K562 (cell line): ENCODE results near the gene ZFY. TPM values are rescaled to one million over a fixed set of nuclear protein-coding genes. Genes with fewer than 3 reads are reported as not detected.
"Not testable (repeated sequence)": the region's sequence is repeated elsewhere in the genome, so short reads cannot be mapped to it uniquely, and the experiment has no call there.

Source experiments
- ATAC-seq: fragments of 200-7000 bp; cut with Tn5 transposase; 3 replicates; pipeline ENCODE4 v1.9.1; 2020; ENCODE audit warnings: moderate library complexity
- BruUV-seq: library from RNA; stranded (reverse); fragments of 400-500 nt; replicated peaks from 2 replicates; lab custom pipeline; 2021; lab: Mats Ljungman, UMichigan
- CTCF ChIA-PET: fragments of 300-600 bp; formaldehyde crosslinking; extraction: SDS; loops from one replicate; lab custom pipeline; 2021; ENCODE audit warnings: low intra/inter-chr PET ratio; lab: Yijun Ruan, JAX
- POLR2A ChIA-PET: fragments of 300-600, 350-650 bp; sonication (Branson Sonifier 250); formaldehyde crosslinking; extraction: SDS; loops from one replicate; lab custom pipeline; 2021; ENCODE audit warnings: antibody characterized with exemption, inconsistent platforms; lab: Yijun Ruan, JAX
- DNase-seq, 4 experiments: peaks; one replicate each; pipeline versions ENCODE4 v3.0.0 to v3.0.0-alpha.2; 2011 to 2018; ENCODE audit warnings: low spot score in 3 of 4, mixed read lengths in 3 of 4; ENCODE audit errors: extremely low read depth in 1 of 4
- FAIRE-seq: peaks from 2 replicates; lab custom pipeline; 2011; peaks lifted over from hg19 to GRCh38; lab: Jason Lieb, UNC
- H2AFZ ChIP-seq: 2 replicates; pipeline ENCODE4 v1.6.0; 2011; ENCODE audit warnings: low read depth, low read length, control low read depth, inconsistent platforms
- H3K27ac ChIP-seq: fragments of 200-600 bp; 3 replicates; pipeline ENCODE4 v1.8.0; 2011; ENCODE audit warnings: low read depth, mild to moderate bottlenecking, control low read depth, inconsistent platforms, low read length, moderate library complexity, mixed read lengths; ENCODE audit errors: extremely low read depth
- H3K27me3 ChIP-seq, 2 experiments: fragments of 300-600 bp in 1 of 2; 2 replicates in 1 of 2; 3 replicates in 1 of 2; pipeline versions ENCODE4 v1.6.0 to v1.8.0; 2011; ENCODE audit warnings: inconsistent platforms in 2 of 2, low read length in 2 of 2, mild to moderate bottlenecking in 1 of 2, mixed read lengths in 1 of 2, moderate library complexity in 1 of 2; ENCODE audit not compliant: control insufficient read depth in 2 of 2, insufficient read depth in 2 of 2
- H3K36me3 ChIP-seq: fragments of 300-600 bp; 3 replicates; pipeline ENCODE4 v1.8.0; 2011; ENCODE audit warnings: mild to moderate bottlenecking, low read length, inconsistent platforms; ENCODE audit not compliant: control insufficient read depth, insufficient read depth
- H3K4me1 ChIP-seq, 2 experiments: fragments of 200-600 bp in 1 of 2; replicated peaks in 1 of 2; 2 replicates in 1 of 2; 3 replicates in 1 of 2; pipeline versions ENCODE4 v1.5.1 to v1.8.0; 2011; ENCODE audit warnings: inconsistent platforms in 2 of 2, low read length in 2 of 2, mild to moderate bottlenecking in 1 of 2, mixed read lengths in 1 of 2, moderate library complexity in 1 of 2; ENCODE audit not compliant: control insufficient read depth in 2 of 2, insufficient read depth in 2 of 2
- H3K4me2 ChIP-seq: 2 replicates; pipeline ENCODE4 v1.6.1; 2011; ENCODE audit warnings: low read length, control low read depth, inconsistent platforms, mixed read lengths; ENCODE audit not compliant: insufficient read depth
- H3K4me3 ChIP-seq: fragments of 200-600 bp; sonication (generic), shearing (Covaris generic); 2 replicates; pipeline ENCODE4 v1.5.1; 2016; ENCODE audit warnings: control low read depth, inconsistent platforms
- H3K79me2 ChIP-seq: fragments of 200-600 bp; 3 replicates; pipeline ENCODE4 v1.8.0; 2011; ENCODE audit warnings: low read length, inconsistent platforms; ENCODE audit not compliant: control insufficient read depth, insufficient read depth
- H3K9ac ChIP-seq, 2 experiments: 2 replicates each; pipeline versions ENCODE4 v1.6.0 to v1.6.1; 2011; ENCODE audit warnings: low read depth in 2 of 2, low read length in 2 of 2, control low read depth in 1 of 2, inconsistent platforms in 1 of 2, mild to moderate bottlenecking in 1 of 2, mixed read lengths in 1 of 2; ENCODE audit not compliant: insufficient read depth in 1 of 2
- H3K9me1 ChIP-seq: one replicate; pipeline ENCODE4 v1.6.0; 2011; ENCODE audit warnings: inconsistent platforms, mild to moderate bottlenecking, low read length, moderate library complexity; ENCODE audit not compliant: control insufficient read depth, insufficient read depth
- H3K9me3 ChIP-seq: replicated peaks from 2 replicates; pipeline ENCODE4 v1.5.1; 2011; ENCODE audit warnings: low read depth, low read length, inconsistent platforms; ENCODE audit not compliant: control insufficient read depth, insufficient read depth
- H4K20me1 ChIP-seq: replicated peaks from 2 replicates; pipeline ENCODE4 v1.6.1; 2011; ENCODE audit warnings: low read length, inconsistent platforms, mixed read lengths; ENCODE audit not compliant: control insufficient read depth, insufficient read depth
- CBFA2T2 ChIP-seq: fragments of 450-650 bp; conservative IDR thresholded peaks from 2 replicates; pipeline ENCODE4 v1.6.1; 2017; ENCODE audit warnings: mild to moderate bottlenecking
- CCNT2 ChIP-seq: IDR thresholded peaks from 2 replicates; pipeline ENCODE4 v1.6.1; 2011; ENCODE audit warnings: borderline replicate concordance, low read depth, mild to moderate bottlenecking, moderate library complexity, mixed read lengths, low read length; ENCODE audit not compliant: insufficient read length; ENCODE audit errors: extremely low read depth
- FOXP1 ChIP-seq: sonication (generic); formaldehyde crosslinking; IDR thresholded peaks from 2 replicates; pipeline ENCODE4 v1.8.0; 2022; ENCODE audit warnings: mild to moderate bottlenecking, missing genetic modification reagents
- HEY1 ChIP-seq: fragments of 250-450 bp; sonication (Bioruptor Pico); IDR thresholded peaks from 2 replicates; pipeline ENCODE4 v1.5.0; 2020; ENCODE audit warnings: mild to moderate bottlenecking, moderate library complexity, borderline replicate concordance
- NCOR1 ChIP-seq: fragments of 450-650 bp; IDR thresholded peaks from 2 replicates; pipeline ENCODE4 v1.6.1; 2016; ENCODE audit warnings: mild to moderate bottlenecking, moderate library complexity
- SAP30 ChIP-seq: fragments of 200-600 bp; sonication (generic); IDR thresholded peaks from 2 replicates; pipeline ENCODE4 v1.6.1; 2012; ENCODE audit warnings: borderline replicate concordance, low read depth, mild to moderate bottlenecking, moderate library complexity, low read length, control low read depth, inconsistent platforms; ENCODE audit not compliant: insufficient read depth, poor library complexity, severe bottlenecking
- SMARCA4 ChIP-seq: fragments of 450-650 bp; IDR thresholded peaks from 2 replicates; pipeline ENCODE4 v1.6.1; 2016
- TEAD4 ChIP-seq, 2 experiments: sonication (generic) in 1 of 2; formaldehyde crosslinking in 1 of 2; IDR thresholded peaks; 2 replicates each; pipeline versions ENCODE4 v1.6.1 to v1.8.0; 2012 to 2022; ENCODE audit warnings: borderline replicate concordance in 1 of 2, inconsistent platforms in 1 of 2, low read length in 1 of 2, mild to moderate bottlenecking in 1 of 2, missing genetic modification reagents in 1 of 2
- XRCC3 ChIP-seq: fragments of 450-650 bp; IDR thresholded peaks from 2 replicates; pipeline ENCODE4 v1.6.1; 2017; ENCODE audit warnings: mild to moderate bottlenecking, moderate library complexity
- ZFP1 ChIP-seq: fragments of 450-650 bp; formaldehyde crosslinking; IDR thresholded peaks from 2 replicates; pipeline ENCODE4 v1.4.0; 2020; ENCODE audit warnings: mild to moderate bottlenecking, mixed read lengths
- ZNF12 ChIP-seq: sonication (generic); formaldehyde crosslinking; IDR thresholded peaks from 2 replicates; pipeline ENCODE4 v1.4.0; 2020; ENCODE audit warnings: mild to moderate bottlenecking, missing genetic modification reagents
- ZNF583 ChIP-seq: fragments of 250-450 bp; sonication (Bioruptor Pico); IDR thresholded peaks from 2 replicates; pipeline ENCODE4 v1.4.0; 2020
- WGBS: fragments of 100-300 bp; shearing (Covaris generic); methylation state at CpG from one replicate; pipeline ENCODE4 v1.1.6; 2016; ENCODE audit warnings: low coverage, mixed read lengths; ENCODE audit not compliant: insufficient coverage; ENCODE audit errors: missing lambda C conversion rate; 5-methylcytosine and 5-hydroxymethylcytosine counted together
- in situ Hi-C: fragments of 300-500 bp; cut with MboI; formaldehyde crosslinking; loops from 4 replicates; pipeline ENCODE4 v1.15.0; 2018; ENCODE audit warnings: inconsistent platforms, mixed read lengths
- intact Hi-C: fragments of 100-400 bp; cut with micrococcal nuclease; formaldehyde crosslinking; loops from 2 replicates; pipeline ENCODE4 v1.14.2; 2022
- polyA plus RNA-seq, 8 experiments: library from polyadenylated mRNA; depleted of rRNA in 4 of 8; stranded (reverse) in 5 of 8; unstranded in 3 of 8; fragments of >200 nt; fragmentation: Nextera tagmentation in 2 of 8; fragmentation: Illumina TruSeq in 1 of 8; extraction: Ambion mirVana in 2 of 8; extraction: Trizol in 1 of 8; gene quantifications; 2 replicates each; pipeline versions ENCODE4 v1.2.1 to v1.2.3, GENCODE V29; 2011 to 2014; ENCODE audit warnings: inconsistent platforms in 1 of 8, missing spikeins in 1 of 8
- total RNA-seq, 7 experiments: library from RNA; depleted of rRNA in 6 of 7; stranded (reverse); fragments of >200 nt in 6 of 7; fragmentation: Illumina TruSeq in 2 of 7; extraction: Trizol in 2 of 7; gene quantifications; 2 replicates each; pipeline versions ENCODE4 v1.2.1 to v1.2.3, GENCODE V29; 2011 to 2021; ENCODE audit warnings: low replicate concordance in 1 of 7
- TF ChIP-seq, protein P1 (sequence below): IDR thresholded peaks from 2 replicates; pipeline ENCODE4 v1.6.1; 2014; ENCODE audit warnings: antibody characterized with exemption

Gene ZFY
- total and polyA plus RNA-seq, 9 of the 15 experiments (the other 6 are each of a cell fraction or from before 2014, with no cell fraction given), result not detected

DNA sequence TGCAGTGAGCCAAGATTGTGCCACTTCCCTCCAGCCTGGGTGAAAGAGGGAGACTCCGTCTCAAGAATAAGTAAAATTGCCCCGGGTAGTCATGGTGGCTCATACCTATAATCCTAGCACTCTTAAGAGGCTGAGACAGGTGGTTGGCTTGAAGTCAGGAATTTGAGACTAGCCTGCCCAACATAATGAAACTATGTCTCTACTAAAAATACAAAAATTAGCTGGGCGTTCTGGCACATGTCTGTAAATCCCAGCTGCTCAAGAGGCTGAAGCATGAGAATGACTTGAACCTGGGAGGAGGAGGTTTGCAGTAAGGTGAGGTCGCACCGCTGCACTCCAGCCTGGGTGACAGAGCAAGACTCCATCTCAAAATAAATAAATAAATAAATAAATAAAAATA lies 49.3 kb downstream of the ZFY start:
- no peak overlapping the region for H2AFZ ChIP-seq
- in situ Hi-C loops, result no loop called here
- DNase-seq (no peak), FAIRE-seq (no peak), ATAC-seq (no peak)
- BruUV-seq, result no TSS peak
- H3K79me2 ChIP-seq, result no peaks in the 10 kb centered on the region
- H3K9ac ChIP-seq, result no peak overlapping the region
- no peaks in the 10 kb centered on the region for H3K9me3 ChIP-seq
- no CpG with 5 or more reads among the region's 5 CpGs for WGBS
- POLR2A ChIA-PET, result no interaction called here
- no peaks in the 10 kb centered on the region for H3K36me3 ChIP-seq
- no peaks in the 10 kb centered on the region for H3K4me1 ChIP-seq
- CTCF ChIA-PET, result no interaction called here
- H3K4me3 ChIP-seq, result no peak overlapping the region
- H3K4me2 ChIP-seq, result no peak overlapping the region
- TF ChIP-seq ZNF12 (CRISPR knock-in tag), result no peak
- no peak for TF ChIP-seq ZNF583
- TF ChIP-seq CCNT2, result no peak
- TF ChIP-seq, protein P1, sequence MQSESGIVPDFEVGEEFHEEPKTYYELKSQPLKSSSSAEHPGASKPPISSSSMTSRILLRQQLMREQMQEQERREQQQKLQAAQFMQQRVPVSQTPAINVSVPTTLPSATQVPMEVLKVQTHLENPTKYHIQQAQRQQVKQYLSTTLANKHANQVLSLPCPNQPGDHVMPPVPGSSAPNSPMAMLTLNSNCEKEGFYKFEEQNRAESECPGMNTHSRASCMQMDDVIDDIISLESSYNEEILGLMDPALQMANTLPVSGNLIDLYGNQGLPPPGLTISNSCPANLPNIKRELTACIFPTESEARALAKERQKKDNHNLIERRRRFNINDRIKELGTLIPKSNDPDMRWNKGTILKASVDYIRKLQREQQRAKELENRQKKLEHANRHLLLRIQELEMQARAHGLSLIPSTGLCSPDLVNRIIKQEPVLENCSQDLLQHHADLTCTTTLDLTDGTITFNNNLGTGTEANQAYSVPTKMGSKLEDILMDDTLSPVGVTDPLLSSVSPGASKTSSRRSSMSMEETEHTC, result no peak
- no peak for TF ChIP-seq XRCC3
- no peak for TF ChIP-seq NCOR1
- no peak for TF ChIP-seq FOXP1 (CRISPR knock-in tag)
- TF ChIP-seq SMARCA4, result no peak
- TF ChIP-seq SAP30, result no peak
- TF ChIP-seq ZFP1, result no peak
- TF ChIP-seq HEY1 (CRISPR knock-in tag), result no peak
- no peak for TF ChIP-seq TEAD4 (IDR thresholded peaks at IDR 0.05; ENCODE audit: low read length)
- no peak for TF ChIP-seq TEAD4 (CRISPR knock-in tag; IDR thresholded peaks at IDR 0.05; ENCODE audit: borderline replicate concordance)
- no peak for TF ChIP-seq CBFA2T2
- no peaks in the 10 kb centered on the region for H4K20me1 ChIP-seq
- intact Hi-C loops, result no loop called here
- H3K9me1 ChIP-seq, result no peaks in the 10 kb centered on the region
- H3K27me3 ChIP-seq, result no peaks in the 10 kb centered on the region
- no peak overlapping the region for H3K27ac ChIP-seq

DNA sequence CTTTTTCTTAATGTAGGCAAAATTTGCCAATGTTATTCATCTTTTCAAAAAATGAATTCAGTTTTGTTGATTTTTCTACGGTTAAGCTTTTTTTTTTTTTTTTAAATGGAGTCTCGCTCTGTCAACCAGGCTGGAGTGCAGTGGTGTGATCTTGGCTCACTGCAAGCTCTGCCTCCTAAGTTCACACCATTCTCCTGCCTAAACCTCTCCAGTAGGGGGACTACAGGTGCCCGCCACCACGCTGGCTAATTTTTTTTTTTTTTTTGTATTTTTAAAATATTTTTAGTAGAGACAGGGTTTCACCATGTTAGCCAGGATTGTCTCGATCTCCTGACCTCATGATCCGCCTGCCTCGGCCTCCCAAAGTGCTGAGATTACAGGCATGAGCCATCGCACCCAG lies 52.0 kb downstream of the ZFY start:
- DNase-seq, ATAC-seq, H3K4me1 ChIP-seq, H3K9me3 ChIP-seq, POLR2A ChIA-PET, H3K27me3 ChIP-seq, in situ Hi-C loops, FAIRE-seq, H3K4me3 ChIP-seq, CTCF ChIA-PET, H2AFZ ChIP-seq, H3K79me2 ChIP-seq, H4K20me1 ChIP-seq, H3K27ac ChIP-seq, H3K9ac ChIP-seq, BruUV-seq, intact Hi-C loops, H3K9me1 ChIP-seq, H3K4me2 ChIP-seq, H3K36me3 ChIP-seq: not testable (repeated sequence)
- no CpG with 5 or more reads among the region's 8 CpGs for WGBS
